SK-N-SH treated with all-trans-retinoic acid at 6 μM for 48 hours (cell line): ENCODE results near the gene F11R.

Source experiments
- ARNTL ChIP-seq: fragments of 450-650 bp; formaldehyde crosslinking; IDR thresholded peaks from 2 replicates; pipeline ENCODE4 v1.5.0; 2020; ENCODE audit warnings: low read depth, mild to moderate bottlenecking, moderate library complexity, borderline replicate concordance
- CREB5 ChIP-seq: fragments of 250-450 bp; sonication (Bioruptor Pico); IDR thresholded peaks from 2 replicates; pipeline ENCODE4 v1.5.1; 2020; ENCODE audit warnings: low read depth, mild to moderate bottlenecking, moderate library complexity
- CSRNP3 ChIP-seq: fragments of 250-450 bp; sonication (Bioruptor Pico); IDR thresholded peaks from 2 replicates; pipeline ENCODE4 v1.5.1; 2021; ENCODE audit warnings: mild to moderate bottlenecking, moderate library complexity
- OSR1 ChIP-seq: fragments of 250-450 bp; sonication (Bioruptor Pico); IDR thresholded peaks from 2 replicates; pipeline ENCODE4 v1.8.0; 2022; ENCODE audit warnings: moderate library complexity, mild to moderate bottlenecking, inconsistent platforms
- POU6F1 ChIP-seq: fragments of 250-450 bp; sonication (Bioruptor Pico); IDR thresholded peaks from 2 replicates; pipeline ENCODE4 v1.8.0; 2021; ENCODE audit warnings: low read depth, mild to moderate bottlenecking, moderate library complexity, borderline replicate concordance
- RARB ChIP-seq: fragments of 250-450 bp; sonication (Bioruptor Pico); IDR thresholded peaks from 2 replicates; pipeline ENCODE4 v1.8.0; 2021; ENCODE audit warnings: mild to moderate bottlenecking, moderate library complexity
- SNAI2 ChIP-seq: fragments of 250-450 bp; sonication (Bioruptor Pico); IDR thresholded peaks from 2 replicates; pipeline ENCODE4 v1.5.0; 2020; ENCODE audit warnings: mild to moderate bottlenecking, moderate library complexity
- TSHZ2 ChIP-seq: fragments of 250-450 bp; sonication (Bioruptor Pico); IDR thresholded peaks from 2 replicates; pipeline ENCODE4 v1.5.0; 2020; ENCODE audit warnings: mild to moderate bottlenecking, moderate library complexity
- ZC3H10 ChIP-seq: fragments of 250-450 bp; sonication (Bioruptor Pico); IDR thresholded peaks from 2 replicates; pipeline ENCODE4 v1.5.1; 2021; ENCODE audit warnings: mild to moderate bottlenecking, moderate library complexity
- ZFP3 ChIP-seq: fragments of 250-450 bp; sonication (Bioruptor Pico); IDR thresholded peaks from 2 replicates; pipeline ENCODE4 v1.5.0; 2020; ENCODE audit warnings: mild to moderate bottlenecking, moderate library complexity
- ZFP30 ChIP-seq: fragments of 450-650 bp; formaldehyde crosslinking; IDR thresholded peaks from 2 replicates; pipeline ENCODE4 v1.5.0; 2022; ENCODE audit warnings: mild to moderate bottlenecking, moderate library complexity
- ZNF8 ChIP-seq: fragments of 450-650 bp; formaldehyde crosslinking; IDR thresholded peaks from 2 replicates; pipeline ENCODE4 v1.5.0; 2020; ENCODE audit warnings: mild to moderate bottlenecking, moderate library complexity

- TF ChIP-seq ZC3H10 (CRISPR knock-in tag) (no peak), ZFP30 (CRISPR knock-in tag) (no peak), POU6F1 (CRISPR knock-in tag) (no peak), TSHZ2 (no peak), CREB5 (CRISPR knock-in tag) (no peak), ZNF8 (CRISPR knock-in tag) (no peak), OSR1 (no peak), SNAI2 (CRISPR knock-in tag) (no peak), ARNTL (CRISPR knock-in tag) (no peak), ZFP3 (CRISPR knock-in tag) (no peak), RARB (no peak), CSRNP3 (CRISPR knock-in tag) (no peak)
These were observed 21.6 kb downstream of the F11R start for GRCh38 chr1:160999376-160999775.
